ENCODE results near the gene PLEKHA7. TPM values are rescaled to one million over a fixed set of nuclear protein-coding genes. Genes with fewer than 3 reads are reported as not detected.
A peak's percentile ranks its signal among the peaks of the same experiment; 100 is the strongest.

PLEKHA7 gene
- total RNA-seq, 3 donors from 2014 or later, result 9.8 to 54.6 (median 36.7) TPM

- Histone ChIP-seq H3K36me3 (no peaks in the 10 kb centered on the region), H3K27ac (no peak overlapping the region), H3K4me3 (no peak overlapping the region), H3K9me3 (no peaks in the 10 kb centered on the region), H3K27me3 (no peaks in the 10 kb centered on the region), H3K4me1 (no peaks in the 10 kb centered on the region)
- TF ChIP-seq POLR2A (IDR thresholded peaks at IDR 0.05) (no peak), POLR2AphosphoS5 (IDR thresholded peaks at IDR 0.05) (no peak), CTCF (IDR thresholded peaks at IDR 0.05) (no peak)
- intact Hi-C loops (cut with DNase I; ENCODE audit: low total_unique reads), result no loop called here
- no peak for DNase-seq (ENCODE audit: low spot score in 2 of 2)
Observed at GRCh38 chr11:16825968-16826367, 188.2 kb downstream of the PLEKHA7 start.

GRCh38 chr11:16825101-16825500, 189.1 kb downstream of the PLEKHA7 start:
- TF ChIP-seq POLR2A (IDR thresholded peaks at IDR 0.05), result no peak
- TF ChIP-seq POLR2AphosphoS5 (IDR thresholded peaks at IDR 0.05), result no peak
- TF ChIP-seq CTCF (IDR thresholded peaks at IDR 0.05), result no peak
- no peak for DNase-seq (ENCODE audit: low spot score in 2 of 2)
- Histone ChIP-seq H3K27ac (no peak overlapping the region), H3K36me3 (no peaks in the 10 kb centered on the region), H3K4me1 (peaks cover 0 to 4% of the 10 kb centered on the region in 2 donors), H3K27me3 (no peaks in the 10 kb centered on the region), H3K9me3 (no peaks in the 10 kb centered on the region), H3K4me3 (no peak overlapping the region)
- intact Hi-C loops (cut with DNase I; ENCODE audit: low total_unique reads), result no loop called here

GRCh38 chr11:16820324-16821092, 193.7 kb downstream of the PLEKHA7 start:
- Histone ChIP-seq H3K27ac (peak overlapping the region; percentile 1 to 19), H3K36me3 (no peaks in the 10 kb centered on the region), H3K27me3 (no peaks in the 10 kb centered on the region), H3K4me1 (peaks cover 0 to 4% of the 10 kb centered on the region in 2 donors), H3K4me3 (no peak overlapping the region), H3K9me3 (no peaks in the 10 kb centered on the region)
- DNase-seq (ENCODE audit: low spot score in 2 of 2), result peak; percentile 70 to 80
- intact Hi-C loops (cut with DNase I; ENCODE audit: low total_unique reads), result no loop called here
- TF ChIP-seq CTCF (IDR thresholded peaks at IDR 0.05) (peak; percentile 73 to 79 (median 74)), POLR2AphosphoS5 (IDR thresholded peaks at IDR 0.05) (no peak)

GRCh38 chr11:16818284-16818683, 195.9 kb downstream of the PLEKHA7 start:
- no peak for DNase-seq (ENCODE audit: low spot score in 2 of 2)

More at GRCh38 chr11:16818284-16818683, 195.9 kb downstream of the PLEKHA7 start:
- Histone ChIP-seq H3K4me1 (peaks cover 0 to 4% of the 10 kb centered on the region in 2 donors), H3K9me3 (no peaks in the 10 kb centered on the region), H3K36me3 (no peaks in the 10 kb centered on the region), H3K27me3 (no peaks in the 10 kb centered on the region), H3K4me3 (no peak overlapping the region), H3K27ac (no peak overlapping the region)
- TF ChIP-seq CTCF (IDR thresholded peaks at IDR 0.05) (no peak), POLR2AphosphoS5 (IDR thresholded peaks at IDR 0.05) (no peak), POLR2A (IDR thresholded peaks at IDR 0.05) (no peak)
- intact Hi-C loops (cut with DNase I; ENCODE audit: low total_unique reads), result no loop called here

Data from breast epithelium (tissue), 4 donors.